K562 (cell line): Measurements from ENCODE around the gene MTRF1L. TPM values are rescaled to one million over a fixed set of nuclear protein-coding genes. Genes with fewer than 3 reads are reported as not detected.

Source experiments
- ATAC-seq: fragments of 200-7000 bp; cut with Tn5 transposase; 3 replicates; pipeline ENCODE4 v1.9.1; 2020; ENCODE audit warnings: moderate library complexity
- BruUV-seq: library from RNA; stranded (reverse); fragments of 400-500 nt; replicated peaks from 2 replicates; lab custom pipeline; 2021; lab: Mats Ljungman, UMichigan
- CTCF ChIA-PET: fragments of 300-600 bp; formaldehyde crosslinking; extraction: SDS; loops from one replicate; lab custom pipeline; 2021; ENCODE audit warnings: low intra/inter-chr PET ratio; lab: Yijun Ruan, JAX
- POLR2A ChIA-PET: fragments of 300-600, 350-650 bp; sonication (Branson Sonifier 250); formaldehyde crosslinking; extraction: SDS; loops from one replicate; lab custom pipeline; 2021; ENCODE audit warnings: antibody characterized with exemption, inconsistent platforms; lab: Yijun Ruan, JAX
- DNase-seq, 4 experiments: peaks; one replicate each; pipeline versions ENCODE4 v3.0.0 to v3.0.0-alpha.2; 2011 to 2018; ENCODE audit warnings: low spot score in 3 of 4, mixed read lengths in 3 of 4; ENCODE audit errors: extremely low read depth in 1 of 4
- FAIRE-seq: peaks from 2 replicates; lab custom pipeline; 2011; peaks lifted over from hg19 to GRCh38; lab: Jason Lieb, UNC
- H2AFZ ChIP-seq: 2 replicates; pipeline ENCODE4 v1.6.0; 2011; ENCODE audit warnings: low read depth, low read length, control low read depth, inconsistent platforms
- H3K27ac ChIP-seq: fragments of 200-600 bp; 3 replicates; pipeline ENCODE4 v1.8.0; 2011; ENCODE audit warnings: low read depth, mild to moderate bottlenecking, control low read depth, inconsistent platforms, low read length, moderate library complexity, mixed read lengths; ENCODE audit errors: extremely low read depth
- H3K27me3 ChIP-seq, 2 experiments: fragments of 300-600 bp in 1 of 2; 2 replicates in 1 of 2; 3 replicates in 1 of 2; pipeline versions ENCODE4 v1.6.0 to v1.8.0; 2011; ENCODE audit warnings: inconsistent platforms in 2 of 2, low read length in 2 of 2, mild to moderate bottlenecking in 1 of 2, mixed read lengths in 1 of 2, moderate library complexity in 1 of 2; ENCODE audit not compliant: control insufficient read depth in 2 of 2, insufficient read depth in 2 of 2
- H3K36me3 ChIP-seq: fragments of 300-600 bp; 3 replicates; pipeline ENCODE4 v1.8.0; 2011; ENCODE audit warnings: mild to moderate bottlenecking, low read length, inconsistent platforms; ENCODE audit not compliant: control insufficient read depth, insufficient read depth
- H3K4me1 ChIP-seq, 2 experiments: fragments of 200-600 bp in 1 of 2; replicated peaks in 1 of 2; 2 replicates in 1 of 2; 3 replicates in 1 of 2; pipeline versions ENCODE4 v1.5.1 to v1.8.0; 2011; ENCODE audit warnings: inconsistent platforms in 2 of 2, low read length in 2 of 2, mild to moderate bottlenecking in 1 of 2, mixed read lengths in 1 of 2, moderate library complexity in 1 of 2; ENCODE audit not compliant: control insufficient read depth in 2 of 2, insufficient read depth in 2 of 2
- H3K4me2 ChIP-seq: 2 replicates; pipeline ENCODE4 v1.6.1; 2011; ENCODE audit warnings: low read length, control low read depth, inconsistent platforms, mixed read lengths; ENCODE audit not compliant: insufficient read depth
- H3K4me3 ChIP-seq: fragments of 200-600 bp; sonication (generic), shearing (Covaris generic); 2 replicates; pipeline ENCODE4 v1.5.1; 2016; ENCODE audit warnings: control low read depth, inconsistent platforms
- H3K79me2 ChIP-seq: fragments of 200-600 bp; 3 replicates; pipeline ENCODE4 v1.8.0; 2011; ENCODE audit warnings: low read length, inconsistent platforms; ENCODE audit not compliant: control insufficient read depth, insufficient read depth
- H3K9ac ChIP-seq, 2 experiments: 2 replicates each; pipeline versions ENCODE4 v1.6.0 to v1.6.1; 2011; ENCODE audit warnings: low read depth in 2 of 2, low read length in 2 of 2, control low read depth in 1 of 2, inconsistent platforms in 1 of 2, mild to moderate bottlenecking in 1 of 2, mixed read lengths in 1 of 2; ENCODE audit not compliant: insufficient read depth in 1 of 2
- H3K9me1 ChIP-seq: one replicate; pipeline ENCODE4 v1.6.0; 2011; ENCODE audit warnings: inconsistent platforms, mild to moderate bottlenecking, low read length, moderate library complexity; ENCODE audit not compliant: control insufficient read depth, insufficient read depth
- H3K9me3 ChIP-seq: replicated peaks from 2 replicates; pipeline ENCODE4 v1.5.1; 2011; ENCODE audit warnings: low read depth, low read length, inconsistent platforms; ENCODE audit not compliant: control insufficient read depth, insufficient read depth
- H4K20me1 ChIP-seq: replicated peaks from 2 replicates; pipeline ENCODE4 v1.6.1; 2011; ENCODE audit warnings: low read length, inconsistent platforms, mixed read lengths; ENCODE audit not compliant: control insufficient read depth, insufficient read depth
- BCL6 ChIP-seq: fragments of 250-450 bp; sonication (Bioruptor Pico); IDR thresholded peaks from 2 replicates; pipeline ENCODE4 v1.4.0; 2020
- HCFC1 ChIP-seq: IDR thresholded peaks from 2 replicates; pipeline ENCODE4 v1.6.1; 2012; ENCODE audit warnings: low read depth, low read length, improper control_type of control experiment
- ILF3 ChIP-seq: fragments of 450-650 bp; IDR thresholded peaks from 2 replicates; pipeline ENCODE4 v1.6.1; 2018; ENCODE audit warnings: antibody characterized with exemption, mild to moderate bottlenecking, moderate library complexity, borderline replicate concordance
- MCM2 ChIP-seq: fragments of 450-650 bp; IDR thresholded peaks from 2 replicates; pipeline ENCODE4 v1.6.1; 2017; ENCODE audit warnings: low read depth, mild to moderate bottlenecking
- POLR2B ChIP-seq: fragments of 450-650 bp; IDR thresholded peaks from 2 replicates; pipeline ENCODE4 v1.6.1; 2018; ENCODE audit warnings: low read depth; ENCODE audit not compliant: partially characterized antibody
- POLR2G ChIP-seq: fragments of 200-400 bp; formaldehyde crosslinking; IDR thresholded peaks from 2 replicates; pipeline ENCODE4 v1.6.1; 2017; ENCODE audit warnings: low read depth, mild to moderate bottlenecking, antibody characterized with exemption, low read length, moderate library complexity
- SMARCC2 ChIP-seq: fragments of 450-650 bp; IDR thresholded peaks from 2 replicates; pipeline ENCODE4 v1.6.1; 2017; ENCODE audit warnings: antibody characterized with exemption, moderate library complexity, mild to moderate bottlenecking, low read depth
- SP2 ChIP-seq: IDR thresholded peaks from 2 replicates; pipeline ENCODE4 v1.6.1; 2011; ENCODE audit warnings: mild to moderate bottlenecking, low read depth, low read length, moderate library complexity; ENCODE audit not compliant: poor library complexity, severe bottlenecking; ENCODE audit errors: extremely low read depth
- ZNF121 ChIP-seq: sonication (generic); formaldehyde crosslinking; conservative IDR thresholded peaks from 2 replicates; pipeline ENCODE4 v1.8.0; 2022; ENCODE audit warnings: missing genetic modification reagents
- in situ Hi-C: fragments of 300-500 bp; cut with MboI; formaldehyde crosslinking; loops from 4 replicates; pipeline ENCODE4 v1.15.0; 2018; ENCODE audit warnings: inconsistent platforms, mixed read lengths
- intact Hi-C: fragments of 100-400 bp; cut with micrococcal nuclease; formaldehyde crosslinking; loops from 2 replicates; pipeline ENCODE4 v1.14.2; 2022
- polyA plus RNA-seq, 8 experiments: library from polyadenylated mRNA; depleted of rRNA in 4 of 8; stranded (reverse) in 5 of 8; unstranded in 3 of 8; fragments of >200 nt; fragmentation: Nextera tagmentation in 2 of 8; fragmentation: Illumina TruSeq in 1 of 8; extraction: Ambion mirVana in 2 of 8; extraction: Trizol in 1 of 8; gene quantifications; 2 replicates each; pipeline versions ENCODE4 v1.2.1 to v1.2.3, GENCODE V29; 2011 to 2014; ENCODE audit warnings: inconsistent platforms in 1 of 8, missing spikeins in 1 of 8
- total RNA-seq, 7 experiments: library from RNA; depleted of rRNA in 6 of 7; stranded (reverse); fragments of >200 nt in 6 of 7; fragmentation: Illumina TruSeq in 2 of 7; extraction: Trizol in 2 of 7; gene quantifications; 2 replicates each; pipeline versions ENCODE4 v1.2.1 to v1.2.3, GENCODE V29; 2011 to 2021; ENCODE audit warnings: low replicate concordance in 1 of 7
- TF ChIP-seq, protein P1 (sequence below): fragments of 250-450 bp; sonication (Bioruptor Pico); IDR thresholded peaks from 2 replicates; pipeline ENCODE4 v1.8.0; 2021; ENCODE audit warnings: moderate library complexity, mild to moderate bottlenecking, inconsistent platforms
- TF ChIP-seq, protein P2 (sequence below): fragments of 250-450 bp; sonication (Bioruptor Pico); IDR thresholded peaks from 2 replicates; pipeline ENCODE4 v1.5.0; 2020; ENCODE audit warnings: mild to moderate bottlenecking, borderline replicate concordance

The MTRF1L gene
- total and polyA plus RNA-seq, 9 of the 15 experiments (the other 6 are each of a cell fraction or from before 2014, with no cell fraction given) = 10.7 to 34.0 (median 30.2) TPM

GRCh38 chr6:153051801-153052200 is 49.3 kb upstream of the MTRF1L start:
- H2AFZ ChIP-seq = no peak overlapping the region
- TF ChIP-seq POLR2B (no peak), POLR2G (no peak), ILF3 (no peak), SP2 (no peak), MCM2 (no peak), ZNF121 (CRISPR knock-in tag) (no peak), SMARCC2 (no peak), HCFC1 (no peak), BCL6 (CRISPR knock-in tag) (no peak)
- TF ChIP-seq, protein P1, sequence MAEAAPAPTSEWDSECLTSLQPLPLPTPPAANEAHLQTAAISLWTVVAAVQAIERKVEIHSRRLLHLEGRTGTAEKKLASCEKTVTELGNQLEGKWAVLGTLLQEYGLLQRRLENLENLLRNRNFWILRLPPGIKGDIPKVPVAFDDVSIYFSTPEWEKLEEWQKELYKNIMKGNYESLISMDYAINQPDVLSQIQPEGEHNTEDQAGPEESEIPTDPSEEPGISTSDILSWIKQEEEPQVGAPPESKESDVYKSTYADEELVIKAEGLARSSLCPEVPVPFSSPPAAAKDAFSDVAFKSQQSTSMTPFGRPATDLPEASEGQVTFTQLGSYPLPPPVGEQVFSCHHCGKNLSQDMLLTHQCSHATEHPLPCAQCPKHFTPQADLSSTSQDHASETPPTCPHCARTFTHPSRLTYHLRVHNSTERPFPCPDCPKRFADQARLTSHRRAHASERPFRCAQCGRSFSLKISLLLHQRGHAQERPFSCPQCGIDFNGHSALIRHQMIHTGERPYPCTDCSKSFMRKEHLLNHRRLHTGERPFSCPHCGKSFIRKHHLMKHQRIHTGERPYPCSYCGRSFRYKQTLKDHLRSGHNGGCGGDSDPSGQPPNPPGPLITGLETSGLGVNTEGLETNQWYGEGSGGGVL = no peak
- TF ChIP-seq, protein P2, sequence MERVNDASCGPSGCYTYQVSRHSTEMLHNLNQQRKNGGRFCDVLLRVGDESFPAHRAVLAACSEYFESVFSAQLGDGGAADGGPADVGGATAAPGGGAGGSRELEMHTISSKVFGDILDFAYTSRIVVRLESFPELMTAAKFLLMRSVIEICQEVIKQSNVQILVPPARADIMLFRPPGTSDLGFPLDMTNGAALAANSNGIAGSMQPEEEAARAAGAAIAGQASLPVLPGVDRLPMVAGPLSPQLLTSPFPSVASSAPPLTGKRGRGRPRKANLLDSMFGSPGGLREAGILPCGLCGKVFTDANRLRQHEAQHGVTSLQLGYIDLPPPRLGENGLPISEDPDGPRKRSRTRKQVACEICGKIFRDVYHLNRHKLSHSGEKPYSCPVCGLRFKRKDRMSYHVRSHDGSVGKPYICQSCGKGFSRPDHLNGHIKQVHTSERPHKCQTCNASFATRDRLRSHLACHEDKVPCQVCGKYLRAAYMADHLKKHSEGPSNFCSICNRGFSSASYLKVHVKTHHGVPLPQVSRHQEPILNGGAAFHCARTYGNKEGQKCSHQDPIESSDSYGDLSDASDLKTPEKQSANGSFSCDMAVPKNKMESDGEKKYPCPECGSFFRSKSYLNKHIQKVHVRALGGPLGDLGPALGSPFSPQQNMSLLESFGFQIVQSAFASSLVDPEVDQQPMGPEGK (CRISPR knock-in tag) = no peak
- ATAC-seq = no peak
- no peak for FAIRE-seq
- no peaks in the 10 kb centered on the region for H3K36me3 ChIP-seq
- in situ Hi-C loops (no loop called here), intact Hi-C loops (no loop called here)
- H3K9me1 ChIP-seq = no peaks in the 10 kb centered on the region
- H3K4me2 ChIP-seq = no peak overlapping the region
- ChIA-PET CTCF (no interaction called here), POLR2A (no interaction called here)
- DNase-seq = no peak
- H3K27me3 ChIP-seq = no peaks in the 10 kb centered on the region
- no peak overlapping the region for H3K4me3 ChIP-seq
- no peaks in the 10 kb centered on the region for H4K20me1 ChIP-seq
- H3K4me1 ChIP-seq = no peaks in the 10 kb centered on the region
- H3K79me2 ChIP-seq = no peaks in the 10 kb centered on the region
- H3K27ac ChIP-seq = no peak overlapping the region
- H3K9ac ChIP-seq = no peak overlapping the region
- H3K9me3 ChIP-seq = no peaks in the 10 kb centered on the region
- no TSS peak for BruUV-seq
